Erythroblast (primary cell): ENCODE measurements around the gene GMFB.

Experiments used
- GATA1 ChIP-seq: IDR thresholded peaks from 2 replicates; pipeline ENCODE4 v1.6.1; 2011; ENCODE audit warnings: low read depth, mild to moderate bottlenecking, control low read depth, low read length, moderate library complexity
- POLR2A ChIP-seq: IDR thresholded peaks from 2 replicates; pipeline ENCODE4 v1.6.1; 2011; ENCODE audit warnings: mild to moderate bottlenecking, low read length

DNA sequence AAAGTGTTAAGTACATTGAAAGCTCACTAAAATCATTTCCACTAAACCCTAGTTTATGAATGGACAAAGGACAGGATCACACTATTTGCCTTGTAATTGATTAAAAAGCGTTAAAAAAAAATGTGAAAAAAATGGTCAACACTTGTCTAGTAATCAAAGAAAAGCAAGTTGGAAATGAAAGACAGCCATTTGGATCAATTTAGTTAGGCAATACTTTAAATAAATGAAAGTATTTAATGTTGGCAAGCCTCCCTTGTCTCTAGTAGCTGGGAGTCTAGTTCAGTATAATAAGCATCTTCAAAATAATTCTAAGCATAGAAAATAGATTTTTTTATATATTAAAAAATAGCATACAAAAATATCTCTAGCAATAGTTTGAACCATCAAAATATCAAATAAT, 33.4 kb downstream of the GMFB start:
- TF ChIP-seq POLR2A (no peak), GATA1 (no peak)
